Measurements from ENCODE around the gene CDH8. TPM values are rescaled to one million over a fixed set of nuclear protein-coding genes. Genes with fewer than 3 reads are reported as not detected.
"Not testable (repeated sequence)": the region's sequence is repeated elsewhere in the genome, so short reads cannot be mapped to it uniquely, and the experiment has no call there.

The CDH8 gene
- total RNA-seq, 1 experiment from 2014 or later, result 11.1 TPM

- Mint-ChIP-seq H3K4me1 (no peaks in the 10 kb centered on the region), H3K4me3 (no peak overlapping the region), H3K36me3 (peaks cover 11% of the 10 kb centered on the region), H3K27ac (no peak overlapping the region), H3K9me3 (peaks cover 11% of the 10 kb centered on the region), H3K27me3 (ENCODE audit: low read depth) (no peaks in the 10 kb centered on the region)
- no peak for DNase-seq (ENCODE audit: low spot score)
- TF ChIP-seq GTF2I (CRISPR knock-in tag; conservative IDR thresholded peaks at IDR 0.05) (no peak), ZNF532 (CRISPR knock-in tag; IDR thresholded peaks at IDR 0.05; ENCODE audit: borderline replicate concordance) (no peak), RELA (CRISPR knock-in tag; IDR thresholded peaks at IDR 0.05; ENCODE audit: borderline replicate concordance) (no peak), NR2C2 (CRISPR knock-in tag; IDR thresholded peaks at IDR 0.05) (no peak), AFF4 (CRISPR knock-in tag; IDR thresholded peaks at IDR 0.05; ENCODE audit: borderline replicate concordance) (no peak), ZNF232 (CRISPR knock-in tag; IDR thresholded peaks at IDR 0.05) (no peak), MLX (CRISPR knock-in tag; IDR thresholded peaks at IDR 0.05) (no peak), ZNF512 (CRISPR knock-in tag; IDR thresholded peaks at IDR 0.05; ENCODE audit: borderline replicate concordance) (no peak)
- CTCF ChIA-PET, result no interaction called here
- no peak for ATAC-seq
- POLR2A ChIA-PET, result no interaction called here
These were observed 243.9 kb downstream of the CDH8 start for GRCh38 chr16:61792194-61792909.

- Mint-ChIP-seq H3K27ac (no peak overlapping the region), H3K4me1 (no peaks in the 10 kb centered on the region), H3K27me3 (ENCODE audit: low read depth) (no peaks in the 10 kb centered on the region)
These were observed 244.8 kb downstream of the CDH8 start for GRCh38 chr16:61791464-61791863.

GRCh38 chr16:61781855-61782254 is 254.4 kb downstream of the CDH8 start:
- H3K4me1 Mint-ChIP-seq, result peaks cover 20% of the 10 kb centered on the region
- peak overlapping the region; percentile 41 for H3K4me3 Mint-ChIP-seq
- H3K27ac Mint-ChIP-seq, result peak overlapping the region; percentile 76
- H3K27me3 Mint-ChIP-seq (ENCODE audit: low read depth); H3K36me3 Mint-ChIP-seq; CTCF ChIA-PET; H3K9me3 Mint-ChIP-seq; POLR2A ChIA-PET; DNase-seq (ENCODE audit: low spot score); ATAC-seq: not testable (repeated sequence)

More at GRCh38 chr16:61791464-61791863, 244.8 kb downstream of the CDH8 start:
- ChIA-PET CTCF (no interaction called here), POLR2A (no interaction called here)
- DNase-seq (ENCODE audit: low spot score) (no peak), ATAC-seq (no peak)
- no peak for TF ChIP-seq ZNF396 (CRISPR knock-in tag; IDR thresholded peaks at IDR 0.05; ENCODE audit: borderline replicate concordance)
- TF ChIP-seq MYBL2 (CRISPR knock-in tag; IDR thresholded peaks at IDR 0.05), result no peak
- H3K9me3 Mint-ChIP-seq, result peaks cover 11% of the 10 kb centered on the region
- no peak overlapping the region for H3K4me3 Mint-ChIP-seq
- H3K36me3 Mint-ChIP-seq, result peaks cover 11% of the 10 kb centered on the region
